Ectodermal cell (in vitro differentiated cells): ENCODE data around the gene MS4A13.
"Not testable (repeated sequence)": the region's sequence is repeated elsewhere in the genome, so short reads cannot be mapped to it uniquely, and the experiment has no call there.

Experiments
- H3K27ac ChIP-seq: 2 replicates; pipeline ENCODE4 v1.7.0; 2013; ENCODE audit warnings: mild to moderate bottlenecking, low read depth, low read length; ENCODE audit not compliant: insufficient read depth, poor library complexity, severe bottlenecking
- H3K27me3 ChIP-seq: 2 replicates; pipeline ENCODE4 v1.7.0; 2013; ENCODE audit warnings: mild to moderate bottlenecking, low read length; ENCODE audit not compliant: insufficient read depth, control insufficient read depth, poor library complexity, severe bottlenecking
- H3K36me3 ChIP-seq: one replicate; pipeline ENCODE4 v1.7.0; 2013; ENCODE audit warnings: low read length; ENCODE audit not compliant: control insufficient read depth, insufficient read depth
- H3K4me1 ChIP-seq: one replicate; pipeline ENCODE4 v1.7.0; 2013; ENCODE audit warnings: low read length; ENCODE audit not compliant: control insufficient read depth, insufficient read depth
- H3K4me3 ChIP-seq: 2 replicates; pipeline ENCODE4 v1.7.0; 2013; ENCODE audit warnings: low read depth, low read length, control low read depth; ENCODE audit not compliant: insufficient read depth
- H3K9me3 ChIP-seq: 2 replicates; pipeline ENCODE4 v1.7.0; 2013; ENCODE audit warnings: mild to moderate bottlenecking, low read length, moderate library complexity; ENCODE audit not compliant: control insufficient read depth
- WGBS, 2 experiments: methylation state at CpG; one replicate each; pipeline ENCODE4 v1.1.7; 2013; ENCODE audit warnings: missing lambda C conversion rate in 2 of 2; 5-methylcytosine and 5-hydroxymethylcytosine counted together

MS4A13 gene

GRCh38 chr11:60500276-60500910 lies 14.8 kb upstream of the MS4A13 start:
- 49 to 55% methylated on average over 3 of the region's 3 CpGs for WGBS, 2 experiments
- Histone ChIP-seq H3K27me3 (no peaks in the 10 kb centered on the region), H3K9me3 (no peaks in the 10 kb centered on the region), H3K4me1 (no peaks in the 10 kb centered on the region), H3K27ac (no peak overlapping the region), H3K4me3 (no peak overlapping the region), H3K36me3 (no peaks in the 10 kb centered on the region)

DNA sequence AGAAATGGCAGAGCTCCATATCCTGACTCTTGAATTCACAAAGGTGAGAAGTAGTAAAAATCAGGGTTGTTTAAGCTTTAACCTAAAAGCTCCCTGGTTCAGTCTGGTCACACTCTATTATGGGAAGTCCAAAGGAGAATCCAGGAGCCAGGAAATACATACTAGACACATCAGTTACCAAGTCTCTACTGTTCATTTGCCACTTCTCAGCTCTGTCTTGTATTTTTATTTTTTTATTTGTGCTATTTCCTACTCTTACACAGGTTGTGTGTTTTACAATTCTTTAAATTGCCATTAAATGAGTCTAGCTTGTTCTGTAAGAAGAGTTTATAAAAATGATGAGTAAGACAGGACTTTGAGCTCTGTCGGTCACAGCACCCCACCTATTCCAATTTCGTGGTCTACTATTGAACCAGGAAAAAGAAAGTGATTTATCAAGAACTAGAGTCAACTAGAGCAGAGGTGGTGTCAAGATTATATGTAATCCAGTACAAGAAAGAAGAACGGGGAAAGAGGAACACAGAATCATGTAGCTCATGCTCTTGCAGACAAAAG lies 12.9 kb upstream of the MS4A13 start:
- Histone ChIP-seq H3K4me1 (no peaks in the 10 kb centered on the region), H3K36me3 (no peaks in the 10 kb centered on the region), H3K4me3 (no peak overlapping the region), H3K9me3 (no peaks in the 10 kb centered on the region), H3K27ac (no peak overlapping the region), H3K27me3 (no peaks in the 10 kb centered on the region)
- 88 to 93% methylated on average over 2 to 3 of the region's 3 CpGs for WGBS, 2 experiments

DNA sequence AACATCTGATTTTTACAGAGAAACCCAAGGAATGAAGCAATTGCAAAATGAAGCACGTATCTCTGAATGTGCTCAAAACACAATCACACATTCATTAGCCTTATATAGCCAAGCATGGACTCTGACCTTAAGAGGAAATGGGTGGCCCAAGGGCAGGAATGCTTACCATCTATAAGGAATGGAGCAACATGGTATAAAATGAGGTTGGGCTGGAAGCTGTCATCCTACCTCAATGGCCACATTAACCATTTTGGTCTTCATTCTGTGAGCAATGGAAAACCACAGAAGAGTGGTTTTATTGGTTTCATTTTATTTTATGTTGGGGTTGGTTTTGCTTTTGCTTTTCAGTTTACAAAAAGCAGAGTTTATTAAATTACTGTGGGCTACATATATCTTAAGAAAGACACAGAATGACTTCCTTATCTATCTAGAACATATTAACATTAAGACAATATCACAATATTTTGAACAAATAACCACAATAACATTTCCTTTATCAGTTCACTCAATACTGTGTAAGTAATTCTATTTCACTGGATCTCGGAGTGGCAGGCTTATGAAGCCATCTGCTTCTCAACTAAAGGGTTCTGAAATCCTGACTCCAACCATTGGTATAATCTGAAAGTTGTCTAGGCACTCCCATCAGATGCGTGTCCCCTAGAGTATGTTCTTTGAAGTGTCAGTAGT lies 10.8 kb upstream of the MS4A13 start:
- Histone ChIP-seq H3K36me3 (no peaks in the 10 kb centered on the region), H3K4me1 (no peaks in the 10 kb centered on the region), H3K27ac (no peak overlapping the region), H3K4me3 (no peak overlapping the region), H3K27me3 (no peaks in the 10 kb centered on the region), H3K9me3 (no peaks in the 10 kb centered on the region)
- 94 to 96% methylated on average over 3 of the region's 3 CpGs for WGBS, 2 experiments

DNA sequence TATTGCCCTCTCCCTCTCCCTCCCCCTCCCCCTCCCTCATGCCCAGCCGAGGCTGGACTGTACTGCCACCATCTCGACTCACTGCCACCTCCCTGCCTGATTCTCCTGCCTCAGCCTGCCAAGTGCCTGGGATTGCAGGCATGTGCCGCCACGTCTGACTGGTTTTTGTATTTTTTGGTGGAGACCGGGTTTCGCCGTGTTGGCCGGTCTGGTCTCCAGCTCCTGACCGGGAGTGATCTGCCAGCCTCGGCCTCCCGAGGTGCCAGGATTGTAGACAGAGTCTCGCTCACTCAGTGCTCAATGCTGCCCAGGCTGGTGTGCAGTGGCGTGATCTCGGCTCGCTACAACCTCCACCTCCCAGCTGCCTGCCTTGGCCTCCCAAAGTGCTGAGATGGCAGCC lies 5.6 kb upstream of the MS4A13 start:
- not testable (repeated sequence) for H3K4me1 ChIP-seq, H3K4me3 ChIP-seq, H3K36me3 ChIP-seq, H3K9me3 ChIP-seq, H3K27ac ChIP-seq, H3K27me3 ChIP-seq
- 82 to 83% methylated on average over 15 of the region's 15 CpGs for WGBS, 2 experiments

GRCh38 chr11:60510209-60510608 lies 5.0 kb upstream of the MS4A13 start:
- WGBS, 2 experiments: 95 to 98% methylated on average over 28 of the region's 28 CpGs
- not testable (repeated sequence) for H3K27me3 ChIP-seq, H3K36me3 ChIP-seq, H3K27ac ChIP-seq, H3K9me3 ChIP-seq, H3K4me1 ChIP-seq, H3K4me3 ChIP-seq

- Histone ChIP-seq H3K4me3 (no peak overlapping the region), H3K27me3 (no peaks in the 10 kb centered on the region), H3K9me3 (no peaks in the 10 kb centered on the region), H3K4me1 (no peaks in the 10 kb centered on the region), H3K27ac (no peak overlapping the region), H3K36me3 (no peaks in the 10 kb centered on the region)
- 78 to 80% methylated on average over 6 of the region's 6 CpGs for WGBS, 2 experiments
Measured at GRCh38 chr11:60511393-60511792, 3.8 kb upstream of the MS4A13 start.

DNA sequence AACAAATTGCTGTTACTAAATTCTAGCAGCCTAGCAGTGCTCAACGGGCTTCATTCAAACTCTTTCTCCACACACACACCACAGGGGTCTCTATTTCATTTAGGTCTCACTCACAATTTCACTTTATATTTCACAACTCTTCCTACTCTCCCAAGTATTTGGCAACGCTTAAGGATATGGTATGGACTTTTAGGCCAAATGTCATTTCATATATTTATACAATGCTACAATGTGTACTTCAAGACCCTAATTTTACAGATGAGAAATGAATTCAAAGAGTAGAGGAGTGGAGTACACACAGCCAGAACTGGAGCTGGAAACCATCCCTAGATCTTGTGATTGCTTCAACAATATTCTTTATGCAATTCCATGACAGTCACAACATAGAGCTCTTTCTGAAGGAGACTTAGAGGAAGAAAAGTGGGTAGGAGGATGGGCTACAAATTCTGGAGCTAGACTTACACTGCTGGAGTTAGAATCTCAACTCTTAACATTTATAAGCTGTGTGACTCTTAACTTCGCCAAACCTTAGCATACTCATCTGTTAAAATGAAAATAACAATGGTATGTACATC lies 2.5 kb upstream of the MS4A13 start:
- Histone ChIP-seq H3K27ac (no peak overlapping the region), H3K36me3 (no peaks in the 10 kb centered on the region), H3K27me3 (no peaks in the 10 kb centered on the region), H3K4me1 (no peaks in the 10 kb centered on the region), H3K4me3 (no peak overlapping the region), H3K9me3 (no peaks in the 10 kb centered on the region)
- WGBS, 2 experiments: 67 to 83% methylated on average over 1 of the region's 3 CpGs

- Histone ChIP-seq H3K4me3 (no peak overlapping the region), H3K27me3 (no peaks in the 10 kb centered on the region), H3K36me3 (no peaks in the 10 kb centered on the region), H3K9me3 (no peaks in the 10 kb centered on the region), H3K27ac (no peak overlapping the region), H3K4me1 (no peaks in the 10 kb centered on the region)
- WGBS, 2 experiments: 100% methylated on average over 1 to 2 of the region's 2 CpGs
Measured at GRCh38 chr11:60513496-60514460, 1.4 kb upstream of the MS4A13 start.

- H3K9me3 ChIP-seq: no peaks in the 10 kb centered on the region
- WGBS, 2 experiments: 100% methylated on average over 1 of the region's 1 CpG; no CpG with 5 or more reads in 1 of the 2 experiments
- no peaks in the 10 kb centered on the region for H3K36me3 ChIP-seq
Measured at GRCh38 chr11:60528465-60528864, 13.3 kb downstream of the MS4A13 start.

More at GRCh38 chr11:60528465-60528864, 13.3 kb downstream of the MS4A13 start:
- Histone ChIP-seq H3K27me3 (no peaks in the 10 kb centered on the region), H3K4me1 (no peaks in the 10 kb centered on the region), H3K27ac (no peak overlapping the region), H3K4me3 (no peak overlapping the region)
